ENCODE data around the gene UGT1A1.
"Not testable (repeated sequence)": the region's sequence is repeated elsewhere in the genome, so short reads cannot be mapped to it uniquely, and the experiment has no call there.

The UGT1A1 gene

GRCh38 chr2:233728723-233729301, 31.3 kb upstream of the UGT1A1 start, which contains the start of gene UGT1A3:
TSS of gene UGT1A3 (plus strand) at chr2:233729042. CDS start at chr2:233729127, 85 bp downstream.
- TF ChIP-seq, protein P1, sequence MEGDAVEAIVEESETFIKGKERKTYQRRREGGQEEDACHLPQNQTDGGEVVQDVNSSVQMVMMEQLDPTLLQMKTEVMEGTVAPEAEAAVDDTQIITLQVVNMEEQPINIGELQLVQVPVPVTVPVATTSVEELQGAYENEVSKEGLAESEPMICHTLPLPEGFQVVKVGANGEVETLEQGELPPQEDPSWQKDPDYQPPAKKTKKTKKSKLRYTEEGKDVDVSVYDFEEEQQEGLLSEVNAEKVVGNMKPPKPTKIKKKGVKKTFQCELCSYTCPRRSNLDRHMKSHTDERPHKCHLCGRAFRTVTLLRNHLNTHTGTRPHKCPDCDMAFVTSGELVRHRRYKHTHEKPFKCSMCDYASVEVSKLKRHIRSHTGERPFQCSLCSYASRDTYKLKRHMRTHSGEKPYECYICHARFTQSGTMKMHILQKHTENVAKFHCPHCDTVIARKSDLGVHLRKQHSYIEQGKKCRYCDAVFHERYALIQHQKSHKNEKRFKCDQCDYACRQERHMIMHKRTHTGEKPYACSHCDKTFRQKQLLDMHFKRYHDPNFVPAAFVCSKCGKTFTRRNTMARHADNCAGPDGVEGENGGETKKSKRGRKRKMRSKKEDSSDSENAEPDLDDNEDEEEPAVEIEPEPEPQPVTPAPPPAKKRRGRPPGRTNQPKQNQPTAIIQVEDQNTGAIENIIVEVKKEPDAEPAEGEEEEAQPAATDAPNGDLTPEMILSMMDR (conservative IDR thresholded peaks at IDR 0.05; ENCODE audit: low read depth, low read length), result no peak
- H3K4me3 ChIP-seq (ENCODE audit: low read depth, low read length), result no peak within 1 kb of the TSS
- DNase-seq (ENCODE audit: low read depth), result no peak

GRCh38 chr2:233736868-233737653, 23.0 kb upstream of the UGT1A1 start:
- H3K4me3 ChIP-seq (ENCODE audit: low read depth, low read length); DNase-seq (ENCODE audit: low read depth): not testable (repeated sequence)

GRCh38 chr2:233740870-233741269, 19.2 kb upstream of the UGT1A1 start:
- no peak for DNase-seq (ENCODE audit: low read depth)
- TF ChIP-seq, protein P1 (conservative IDR thresholded peaks at IDR 0.05; ENCODE audit: low read depth, low read length), result no peak
- H3K4me3 ChIP-seq (ENCODE audit: low read depth, low read length), result no peak overlapping the region

- TF ChIP-seq, protein P1 (conservative IDR thresholded peaks at IDR 0.05; ENCODE audit: low read depth, low read length), result no peak
- no peak for DNase-seq (ENCODE audit: low read depth)
- H3K4me3 ChIP-seq (ENCODE audit: low read depth, low read length), result no peak overlapping the region
Measured at GRCh38 chr2:233743464-233744259, 16.4 kb upstream of the UGT1A1 start.

GRCh38 chr2:233745073-233745755, 14.9 kb upstream of the UGT1A1 start:
- TF ChIP-seq, protein P1 (conservative IDR thresholded peaks at IDR 0.05; ENCODE audit: low read depth, low read length), result no peak

DNA sequence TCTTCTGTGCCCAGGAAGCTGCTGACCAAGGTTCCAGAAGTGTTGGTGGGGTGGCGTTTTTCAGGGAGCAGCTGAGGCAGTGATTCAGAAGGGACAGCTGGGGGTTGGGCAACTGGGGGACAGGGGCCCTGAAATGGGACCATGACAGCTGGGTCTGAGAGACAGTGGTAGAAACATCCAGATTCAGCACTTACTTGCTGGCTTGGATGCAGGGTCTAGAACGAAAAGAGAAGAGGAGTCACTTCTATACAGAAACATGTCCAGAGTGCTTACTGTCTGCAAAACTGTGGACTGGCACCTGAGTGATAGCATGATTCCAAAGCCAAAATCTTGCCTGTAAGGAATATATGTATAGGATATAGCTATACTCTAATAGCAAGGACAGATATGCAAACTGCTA, 14.2 kb upstream of the UGT1A1 start:
- H3K4me3 ChIP-seq (ENCODE audit: low read depth, low read length); DNase-seq (ENCODE audit: low read depth): not testable (repeated sequence)

More at GRCh38 chr2:233745073-233745755, 14.9 kb upstream of the UGT1A1 start:
- no peak overlapping the region for H3K4me3 ChIP-seq (ENCODE audit: low read depth, low read length)
- DNase-seq (ENCODE audit: low read depth), result no peak

GRCh38 chr2:233746475-233747282, 13.4 kb upstream of the UGT1A1 start:
- no peak for DNase-seq (ENCODE audit: low read depth)
- H3K4me3 ChIP-seq (ENCODE audit: low read depth, low read length), result no peak overlapping the region
- TF ChIP-seq, protein P1 (conservative IDR thresholded peaks at IDR 0.05; ENCODE audit: low read depth, low read length), result no peak
